IMR-90 (cell line): ENCODE data around the gene FAT1. TPM values are rescaled to one million over a fixed set of nuclear protein-coding genes. Genes with fewer than 3 reads are reported as not detected.

Source experiments
- ATAC-seq: fragments of 200-7000 bp; cut with Tn5 transposase; 2 replicates; pipeline ENCODE4 v1.9.1; 2020; ENCODE audit warnings: low read depth, mild to moderate bottlenecking, moderate library complexity
- BruUV-seq: library from RNA; stranded (reverse); fragments of 400-500 nt; replicated peaks from 2 replicates; lab custom pipeline; 2021; lab: Mats Ljungman, UMichigan
- CTCF ChIA-PET: fragments of 300-600 bp; formaldehyde crosslinking; extraction: SDS; loops from one replicate; lab custom pipeline; 2021; ENCODE audit warnings: antibody characterized with exemption; lab: Yijun Ruan, JAX
- POLR2A ChIA-PET: fragments of 300-600 bp; sonication (Branson Sonifier 250); formaldehyde crosslinking; loops from one replicate; lab custom pipeline; 2022; ENCODE audit warnings: antibody characterized with exemption; ENCODE audit not compliant: unreplicated experiment; lab: Charles Lee
- DNase-seq: peaks from one replicate; pipeline ENCODE4 v3.0.0; 2013
- H2AFZ ChIP-seq: replicated peaks from 2 replicates; pipeline ENCODE3; 2013; ENCODE audit warnings: low read length, mild to moderate bottlenecking; ENCODE audit not compliant: poor library complexity
- H2AK5ac ChIP-seq: 2 replicates; pipeline ENCODE4 v1.6.1; 2013; ENCODE audit warnings: low read depth, low read length, inconsistent platforms
- H2AK9ac ChIP-seq: replicated peaks from 2 replicates; pipeline ENCODE3; 2013; ENCODE audit warnings: mild to moderate bottlenecking, low read depth, low read length, moderate library complexity; ENCODE audit not compliant: poor library complexity
- H2BK120ac ChIP-seq: 2 replicates; pipeline ENCODE4 v1.6.1; 2013; ENCODE audit warnings: low read depth, low read length, inconsistent platforms
- H2BK15ac ChIP-seq: 3 replicates; pipeline ENCODE4 v1.6.1; 2013; ENCODE audit warnings: low read depth, low read length, inconsistent platforms
- H2BK20ac ChIP-seq: 2 replicates; pipeline ENCODE4 v1.6.1; 2013; ENCODE audit warnings: low read depth, mild to moderate bottlenecking, inconsistent platforms, low read length, moderate library complexity
- H2BK5ac ChIP-seq: 2 replicates; pipeline ENCODE4 v1.6.1; 2013; ENCODE audit warnings: mild to moderate bottlenecking, low read depth, low read length, inconsistent platforms; ENCODE audit not compliant: poor library complexity, severe bottlenecking
- H3K14ac ChIP-seq: replicated peaks from 2 replicates; pipeline ENCODE4 v1.6.1; 2013; ENCODE audit warnings: low read depth, low read length, inconsistent platforms
- H3K18ac ChIP-seq: 2 replicates; pipeline ENCODE4 v1.6.1; 2013; ENCODE audit warnings: low read depth, low read length, control low read depth
- H3K23ac ChIP-seq: 2 replicates; pipeline ENCODE4 v1.6.1; 2013; ENCODE audit warnings: low read depth, low read length, inconsistent platforms
- H3K27ac ChIP-seq: 2 replicates; pipeline ENCODE4 v1.5.1; 2013; ENCODE audit warnings: mild to moderate bottlenecking, control low read depth, low read length; ENCODE audit not compliant: insufficient read depth
- H3K27me3 ChIP-seq: 2 replicates; pipeline ENCODE4 v1.6.1; 2013; ENCODE audit warnings: low read length; ENCODE audit not compliant: control insufficient read depth, insufficient read depth
- H3K36me3 ChIP-seq: 2 replicates; pipeline ENCODE4 v1.6.1; 2013; ENCODE audit warnings: low read length, mixed read lengths; ENCODE audit not compliant: control insufficient read depth, insufficient read depth
- H3K4ac ChIP-seq: 2 replicates; pipeline ENCODE4 v1.6.1; 2013; ENCODE audit warnings: low read depth, low read length, inconsistent platforms
- H3K4me1 ChIP-seq: 2 replicates; pipeline ENCODE4 v1.6.1; 2013; ENCODE audit warnings: low read length, mixed read lengths; ENCODE audit not compliant: control insufficient read depth, insufficient read depth
- H3K4me2 ChIP-seq: 2 replicates; pipeline ENCODE4 v1.6.1; 2013; ENCODE audit warnings: low read depth, mild to moderate bottlenecking, control low read depth, low read length, moderate library complexity
- H3K4me3 ChIP-seq: 2 replicates; pipeline ENCODE4 v1.5.1; 2013; ENCODE audit warnings: low read depth, mild to moderate bottlenecking, control low read depth, low read length, moderate library complexity; ENCODE audit not compliant: insufficient read depth
- H3K56ac ChIP-seq: 2 replicates; pipeline ENCODE4 v1.6.1; 2013; ENCODE audit warnings: low read length, inconsistent platforms; ENCODE audit not compliant: insufficient read depth; ENCODE audit errors: extremely low read depth
- H3K79me1 ChIP-seq, 2 experiments: 2 replicates each; pipeline ENCODE4 v1.6.1; 2013; ENCODE audit warnings: low read length in 2 of 2, inconsistent platforms in 1 of 2, low read depth in 1 of 2
- H3K9ac ChIP-seq: 2 replicates; pipeline ENCODE4 v1.6.1; 2013; ENCODE audit warnings: low read depth, low read length, control low read depth
- H3K9me1 ChIP-seq: 2 replicates; pipeline ENCODE4 v1.6.1; 2013; ENCODE audit warnings: low read length, inconsistent platforms; ENCODE audit not compliant: insufficient read depth
- H3K9me3 ChIP-seq: 2 replicates; pipeline ENCODE4 v1.6.1; 2013; ENCODE audit warnings: low read length; ENCODE audit not compliant: control insufficient read depth, insufficient read depth
- H4K20me1 ChIP-seq: 2 replicates; pipeline ENCODE4 v1.6.1; 2013; ENCODE audit warnings: low read length, inconsistent platforms; ENCODE audit not compliant: insufficient read depth
- H4K5ac ChIP-seq: 2 replicates; pipeline ENCODE4 v1.6.1; 2013; ENCODE audit warnings: mild to moderate bottlenecking, low read depth, low read length, control low read depth
- H4K8ac ChIP-seq, 2 experiments: 2 replicates each; pipeline ENCODE4 v1.6.1; 2013; ENCODE audit warnings: low read depth in 2 of 2, low read length in 2 of 2, control low read depth in 1 of 2, inconsistent platforms in 1 of 2
- H4K91ac ChIP-seq: 2 replicates; pipeline ENCODE4 v1.6.1; 2013; ENCODE audit warnings: low read depth, low read length, inconsistent platforms; ENCODE audit not compliant: insufficient read depth
- BHLHE40 ChIP-seq: fragments of 150-350 bp; IDR thresholded peaks from 2 replicates; pipeline ENCODE4 v1.6.1; 2016; ENCODE audit warnings: mild to moderate bottlenecking, low read depth, low read length
- RFX5 ChIP-seq: IDR thresholded peaks from 2 replicates; pipeline ENCODE4 v1.8.0; 2012; ENCODE audit warnings: low read depth, mild to moderate bottlenecking, low read length, moderate library complexity
- WGBS, 2 experiments: methylation state at CpG; one replicate each; pipeline versions ENCODE4 v1.1.5 to v1.1.7; 2013; ENCODE audit warnings: missing lambda C conversion rate in 2 of 2; ENCODE audit not compliant: insufficient read length in 1 of 2; ENCODE audit errors: extremely low coverage in 2 of 2; 5-methylcytosine and 5-hydroxymethylcytosine counted together
- dilution Hi-C: fragments of 300-500 bp; cut with HindIII; formaldehyde crosslinking; loops from one replicate; pipeline ENCODE4 v1.14.3; 2018; ENCODE audit warnings: low sequenced_read_pairs; ENCODE audit not compliant: unreplicated experiment
- in situ Hi-C: fragments of 300-500 bp; cut with MboI; formaldehyde crosslinking; loops from 3 replicates; pipeline ENCODE4 v1.14.3; 2019; ENCODE audit warnings: low sequenced_read_pairs, inconsistent platforms, mixed read lengths
- intact Hi-C: fragments of 100-400 bp; cut with micrococcal nuclease; formaldehyde crosslinking; loops from 2 replicates; pipeline ENCODE4 v1.10.0; 2022
- polyA plus RNA-seq, 3 experiments: library from polyadenylated mRNA; depleted of rRNA; stranded (reverse); fragments of >200 nt; gene quantifications; 2 replicates each; pipeline ENCODE4 v1.2.3, GENCODE V29; 2012; ENCODE audit warnings: low replicate concordance in 1 of 3
- total RNA-seq: library from RNA; depleted of rRNA; stranded (reverse); fragments of >200 nt; gene quantifications from 2 replicates; pipeline ENCODE4 v1.2.3, GENCODE V29; 2012

Gene FAT1
- total and polyA plus RNA-seq, 2 of the 4 experiments (the other 2 are of a cell fraction), result 156 to 519 TPM

GRCh38 chr4:186630128-186630527, 93.5 kb downstream of the FAT1 start:
- in situ Hi-C loops, result no loop called here
- Histone ChIP-seq H4K20me1 (peaks cover 24% of the 10 kb centered on the region; the same call in 1 of the 2 replicates), H4K5ac (no peak overlapping the region), H3K23ac (no peak overlapping the region), H3K79me1 (peaks cover 35 to 63% of the 10 kb centered on the region in 2 experiments), H3K18ac (no peak overlapping the region), H2BK15ac (no peak overlapping the region), H2AFZ (no peak overlapping the region), H2BK5ac (no peak overlapping the region), H3K4me3 (no peak overlapping the region), H2AK9ac (no peak overlapping the region), H3K9me3 (no peaks in the 10 kb centered on the region), H4K8ac (no peak overlapping the region), H3K27ac (no peak overlapping the region), H3K9me1 (peaks cover 13% of the 10 kb centered on the region), H3K14ac (no peak overlapping the region), H4K91ac (no peak overlapping the region), H3K27me3 (no peaks in the 10 kb centered on the region), H3K4me1 (peaks cover 3% of the 10 kb centered on the region), H3K9ac (no peak overlapping the region), H2BK120ac (no peak overlapping the region), H3K36me3 (peaks cover 55% of the 10 kb centered on the region), H3K4ac (no peak overlapping the region), H2BK20ac (no peak overlapping the region), H2AK5ac (no peak overlapping the region), H3K4me2 (no peak overlapping the region), H3K56ac (no peak overlapping the region)
- intact Hi-C loops, result no loop called here
- CTCF ChIA-PET, result interaction anchor here (0.8 kb wide), 1 partner anchor 16 kb away, joined by 3 read pairs; no protein-coding TSS in a partner anchor
- POLR2A ChIA-PET, result no interaction called here
- DNase-seq (no peak), ATAC-seq (no peak)
- WGBS, 2 experiments, result 93% methylated on average over 3 of the region's 6 CpGs; no CpG with 5 or more reads in 1 of the 2 experiments
- TF ChIP-seq RFX5, result no peak
- no peak for TF ChIP-seq BHLHE40
- BruUV-seq, result no TSS peak
- dilution Hi-C loops, result no loop called here
